HG03520 (cell line): ENCODE measurements around the gene RFK.
A peak's percentile ranks its signal among the peaks of the same experiment; 100 is the strongest.
"Not testable (repeated sequence)": the region's sequence is repeated elsewhere in the genome, so short reads cannot be mapped to it uniquely, and the experiment has no call there.

ENCODE experiments used
- ATAC-seq: cut with Tn5 transposase; IDR thresholded peaks from one replicate; pipeline ENCODE4 v1.9.1; 2021; ENCODE audit warnings: mild to moderate bottlenecking, moderate library complexity; ENCODE audit not compliant: unreplicated experiment

RFK gene

DNA sequence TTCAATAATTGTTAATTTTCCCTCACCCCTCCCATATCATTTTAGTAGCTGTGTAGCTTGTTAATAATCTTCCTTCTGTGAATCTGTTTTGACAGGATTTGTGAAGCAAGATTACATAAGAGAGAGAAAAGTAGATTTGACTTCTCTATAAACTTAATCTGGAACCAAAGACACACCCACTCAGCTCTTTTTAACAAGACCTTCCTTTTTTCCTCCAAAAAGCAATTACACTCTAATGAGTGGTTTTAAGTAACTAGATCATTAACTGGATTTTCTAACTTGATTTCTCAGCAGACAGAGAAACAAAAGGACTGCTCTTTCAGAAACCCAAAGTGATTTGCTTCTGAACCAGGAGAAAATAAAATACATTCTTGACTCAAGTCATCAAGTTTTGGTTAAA lies 21.9 kb downstream of the RFK start:
- no peak for ATAC-seq

DNA sequence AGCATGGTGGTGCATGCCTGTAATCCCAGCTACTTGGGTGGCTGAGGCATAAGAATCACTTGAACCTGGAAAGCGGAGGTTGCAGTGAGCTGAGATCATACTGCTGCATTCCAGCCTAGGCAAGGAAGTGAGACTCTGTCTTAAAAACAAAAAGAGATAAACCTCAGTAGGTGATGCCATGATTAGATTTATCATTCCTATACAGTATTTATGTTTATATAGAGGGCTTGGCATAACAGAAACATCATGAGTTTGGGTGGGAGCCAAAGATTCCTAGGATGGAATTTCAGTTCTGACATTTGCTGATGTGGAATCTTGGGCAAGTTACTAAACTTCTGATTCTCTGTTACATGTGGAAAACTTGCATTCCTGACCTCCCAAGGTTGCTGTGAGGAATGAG lies 22.3 kb downstream of the RFK start:
- no peak for ATAC-seq

- no peak for ATAC-seq
Observed at GRCh38 chr9:76370396-76371023, 23.7 kb downstream of the RFK start.

DNA sequence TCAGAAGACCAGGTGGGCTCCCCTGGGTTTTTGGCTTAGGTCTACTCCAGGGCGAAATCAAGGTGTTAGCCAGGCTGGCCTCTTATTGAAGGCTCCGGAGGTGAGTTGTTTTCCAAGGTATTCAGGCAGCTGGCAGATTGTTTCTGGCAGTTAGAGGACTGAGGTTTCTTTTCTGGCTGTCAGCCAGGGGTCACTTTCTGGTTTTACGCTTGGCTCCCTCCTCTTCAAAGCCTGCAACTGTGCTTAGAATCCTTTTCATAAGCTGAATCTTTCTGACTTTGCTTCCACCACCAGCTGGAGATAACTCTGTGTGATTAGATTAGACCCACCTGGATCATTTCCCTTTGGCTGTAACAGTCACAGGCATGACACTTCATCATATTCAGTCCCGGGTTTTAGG lies 24.6 kb downstream of the RFK start:
- ATAC-seq = no peak

DNA sequence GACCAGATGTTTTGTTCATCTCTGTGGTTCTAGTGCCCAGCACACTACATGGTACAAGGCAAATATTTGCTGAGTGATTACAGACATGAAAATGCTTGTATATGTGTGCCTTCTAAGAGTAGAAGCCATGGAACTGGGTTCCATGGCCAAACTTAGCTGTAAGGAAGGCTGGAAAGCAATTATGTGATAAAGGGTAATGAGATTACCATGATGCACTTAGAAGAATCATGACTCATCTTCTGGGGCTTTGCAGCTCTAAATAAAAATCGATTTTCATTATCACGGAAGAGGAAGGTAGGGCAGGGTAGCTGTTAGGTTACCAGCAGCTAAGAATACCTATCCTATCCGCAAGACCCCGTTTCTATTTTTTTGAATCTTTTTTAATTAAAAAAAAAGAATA lies 28.0 kb downstream of the RFK start:
- ATAC-seq = no peak

- ATAC-seq = no peak
Observed at GRCh38 chr9:76365028-76365427, 29.2 kb downstream of the RFK start.

DNA sequence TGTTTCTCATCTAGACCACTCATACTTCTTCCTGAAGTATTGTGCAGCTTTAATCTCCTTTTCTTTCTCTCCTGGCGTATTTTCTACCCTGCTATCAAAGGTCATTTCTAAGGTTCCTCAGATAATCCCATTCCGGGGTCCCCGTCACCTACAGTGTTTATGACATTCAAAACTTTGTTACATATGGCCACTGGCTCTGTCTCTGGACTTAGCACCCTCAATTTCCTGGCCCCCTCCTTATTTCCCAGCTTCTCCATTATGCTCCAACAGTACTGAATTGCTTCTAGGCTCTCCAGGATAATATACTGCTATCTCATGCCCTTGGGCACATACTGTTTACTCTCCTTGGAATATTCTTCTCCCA lies 31.2 kb downstream of the RFK start:
- no peak for ATAC-seq

GRCh38 chr9:76362332-76363031 lies 31.7 kb downstream of the RFK start:
- ATAC-seq = not testable (repeated sequence)

- ATAC-seq = no peak
Observed at GRCh38 chr9:76359766-76360165, 34.5 kb downstream of the RFK start.

DNA sequence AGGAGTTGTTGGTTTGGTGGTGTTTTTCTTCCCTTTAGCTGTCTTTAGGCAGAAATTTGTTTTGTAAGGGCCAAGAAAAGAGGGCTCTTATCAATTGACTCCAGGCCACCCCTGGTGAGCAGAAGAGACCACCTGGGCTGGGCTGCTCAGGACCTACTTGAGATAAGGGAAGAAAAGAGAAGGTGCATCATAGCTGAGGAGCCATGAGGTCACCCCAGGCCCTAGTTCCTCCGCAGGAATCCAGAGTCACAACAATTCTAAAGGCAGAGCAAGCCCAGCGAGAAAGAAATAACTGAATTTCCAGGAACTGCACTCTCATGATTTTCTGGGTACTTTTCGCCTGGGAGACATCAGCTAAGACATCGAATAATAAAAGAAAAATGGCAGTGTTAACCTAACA lies 34.9 kb downstream of the RFK start:
- no peak for ATAC-seq

GRCh38 chr9:76358628-76359280 lies 35.5 kb downstream of the RFK start:
- ATAC-seq = no peak

DNA sequence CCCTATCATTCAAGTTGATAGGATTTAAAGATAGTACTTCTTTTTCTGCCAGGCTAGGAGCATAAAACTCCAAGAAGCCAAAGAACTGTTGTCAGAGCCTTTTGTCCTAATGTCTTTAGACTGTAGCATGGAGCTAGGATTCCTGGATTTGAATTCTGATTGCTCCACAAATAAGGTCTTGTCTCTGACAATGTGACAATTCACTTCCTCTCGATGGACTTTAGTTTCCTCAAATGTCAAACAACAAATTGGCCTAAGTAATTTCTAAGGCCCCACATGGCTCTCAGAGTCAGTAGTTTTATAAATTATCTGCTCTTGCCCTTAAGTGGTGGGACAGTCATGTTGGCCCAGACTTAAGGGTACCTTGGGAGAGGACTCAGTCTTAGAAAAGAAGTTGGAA lies 36.7 kb downstream of the RFK start:
- no peak for ATAC-seq

DNA sequence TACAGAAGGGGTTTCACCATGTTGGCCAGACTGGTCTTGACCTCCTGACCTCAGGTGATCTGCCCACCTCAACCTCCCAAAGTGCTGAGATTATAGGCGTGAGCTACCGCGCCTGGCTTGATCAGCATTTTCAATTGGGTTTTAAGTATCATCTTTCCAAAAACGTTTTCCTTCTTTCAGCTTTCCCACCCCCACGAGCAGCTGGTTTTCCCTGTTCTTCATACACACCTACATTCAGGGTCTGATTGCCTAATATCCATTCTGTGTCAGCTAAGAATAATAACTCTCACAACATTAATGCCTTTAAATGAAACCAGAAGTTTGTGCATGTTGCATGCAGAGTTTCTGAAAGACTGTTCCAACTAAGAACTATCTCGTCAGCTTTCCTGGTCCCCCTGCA lies 38.3 kb downstream of the RFK start:
- ATAC-seq = no peak

DNA sequence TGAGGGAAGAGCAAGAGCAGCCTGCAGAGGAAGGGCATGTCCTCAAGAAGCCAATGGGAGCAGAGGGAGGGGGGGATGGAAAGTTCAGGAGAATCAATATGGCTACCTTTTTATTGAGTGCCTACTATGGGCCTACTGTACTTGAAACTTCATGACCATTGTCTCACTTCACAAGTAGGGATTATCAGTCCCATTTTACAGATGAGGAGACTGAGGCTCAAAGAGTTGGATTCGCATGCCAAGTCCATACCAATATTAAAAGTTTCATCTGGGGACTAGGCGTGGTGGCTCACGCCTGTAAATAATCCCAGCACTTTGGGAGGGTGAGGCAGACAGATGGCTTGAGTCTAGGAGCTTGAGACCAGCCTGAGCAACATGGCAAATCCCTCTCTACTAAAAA lies 40.0 kb downstream of the RFK start:
- no peak for ATAC-seq

GRCh38 chr9:76353280-76353679 lies 40.9 kb downstream of the RFK start:
- ATAC-seq = no peak

- ATAC-seq = no peak
Observed at GRCh38 chr9:76352026-76352620, 42.1 kb downstream of the RFK start.

DNA sequence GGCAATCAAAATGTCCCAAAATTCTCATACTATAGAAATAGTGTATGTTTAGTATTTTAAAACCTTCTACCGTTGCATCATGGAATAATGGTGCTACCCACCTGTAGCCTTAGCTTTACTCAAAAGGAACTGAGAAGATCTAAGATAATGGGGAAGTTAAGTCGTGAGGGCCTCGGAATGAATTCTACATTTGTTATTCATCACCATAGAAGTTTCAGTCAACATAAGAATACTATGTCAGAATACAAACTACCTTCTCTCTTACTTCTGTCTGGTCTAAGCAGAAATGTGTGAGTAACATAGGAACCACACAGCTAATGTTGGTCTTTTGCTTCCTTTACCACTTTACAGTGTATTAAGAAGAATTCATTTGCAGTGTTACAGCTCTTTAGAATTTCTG lies 43.2 kb downstream of the RFK start:
- peak; percentile 51 for ATAC-seq

- no peak for ATAC-seq
Observed at GRCh38 chr9:76349865-76350264, 44.4 kb downstream of the RFK start.

DNA sequence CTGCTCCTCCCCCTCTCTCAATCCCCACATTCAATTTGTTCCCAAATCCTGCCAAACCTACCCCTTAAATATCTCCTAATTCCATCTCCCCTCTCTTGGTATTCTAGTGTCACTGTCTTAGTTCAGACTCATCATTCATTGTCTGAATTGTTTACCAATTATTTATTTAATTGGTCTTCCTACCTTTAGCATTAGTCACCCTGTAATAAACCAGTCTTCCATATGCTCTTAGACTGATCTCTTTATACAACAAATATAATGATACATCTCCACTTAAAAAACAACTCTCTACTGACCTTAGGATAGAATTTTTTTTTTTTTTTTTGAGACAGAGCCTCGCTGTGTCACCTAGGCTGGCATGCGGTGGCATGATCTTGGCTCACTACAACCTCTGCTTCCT lies 51.4 kb downstream of the RFK start:
- ATAC-seq = no peak

DNA sequence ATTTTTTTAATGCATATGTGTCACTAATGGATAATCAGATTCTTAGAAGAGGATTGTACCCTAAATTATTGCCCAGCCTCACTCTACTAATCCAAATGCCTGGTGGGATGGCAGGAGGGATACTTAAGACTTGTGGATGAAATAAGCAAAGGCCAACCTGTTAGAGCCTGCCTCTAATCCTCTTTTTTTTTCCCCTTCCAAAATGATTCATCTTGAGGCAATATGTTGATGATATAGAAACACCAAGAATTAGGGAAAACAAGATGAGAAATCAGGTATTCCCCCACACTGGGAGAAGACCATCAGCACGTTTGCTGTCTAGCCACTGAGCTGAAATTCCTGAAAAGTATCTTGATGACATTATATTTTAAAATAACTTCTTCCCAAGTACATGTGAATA lies 52.0 kb downstream of the RFK start:
- ATAC-seq = no peak

- ATAC-seq = no peak
Observed at GRCh38 chr9:76341616-76342015, 52.6 kb downstream of the RFK start.

DNA sequence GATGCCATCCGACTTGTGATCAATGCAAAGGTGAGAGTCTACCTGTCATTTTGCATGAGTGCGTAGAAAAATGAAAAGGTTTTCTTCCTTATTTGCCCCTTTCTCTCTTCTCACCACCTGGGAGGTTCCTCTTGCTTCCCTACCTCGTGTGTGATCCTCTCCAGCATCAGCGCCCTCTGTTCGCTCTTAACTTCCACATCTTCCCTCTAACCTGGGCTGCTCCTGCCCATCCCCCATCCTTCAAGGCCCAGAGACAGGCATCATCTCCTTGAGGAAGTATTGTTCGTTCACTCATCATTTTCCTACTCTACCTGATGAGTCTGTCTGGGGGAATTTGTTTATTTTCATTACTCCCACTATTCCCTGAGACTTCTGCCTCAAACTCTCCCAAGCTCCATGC lies 55.8 kb downstream of the RFK start:
- ATAC-seq = no peak
